HG03342 (cell line): ENCODE data around the gene MSL3.

Source experiments
- ATAC-seq: cut with Tn5 transposase; IDR thresholded peaks from one replicate; pipeline ENCODE4 v1.9.1; 2021; ENCODE audit warnings: mild to moderate bottlenecking, moderate library complexity; ENCODE audit not compliant: unreplicated experiment

MSL3 gene

DNA sequence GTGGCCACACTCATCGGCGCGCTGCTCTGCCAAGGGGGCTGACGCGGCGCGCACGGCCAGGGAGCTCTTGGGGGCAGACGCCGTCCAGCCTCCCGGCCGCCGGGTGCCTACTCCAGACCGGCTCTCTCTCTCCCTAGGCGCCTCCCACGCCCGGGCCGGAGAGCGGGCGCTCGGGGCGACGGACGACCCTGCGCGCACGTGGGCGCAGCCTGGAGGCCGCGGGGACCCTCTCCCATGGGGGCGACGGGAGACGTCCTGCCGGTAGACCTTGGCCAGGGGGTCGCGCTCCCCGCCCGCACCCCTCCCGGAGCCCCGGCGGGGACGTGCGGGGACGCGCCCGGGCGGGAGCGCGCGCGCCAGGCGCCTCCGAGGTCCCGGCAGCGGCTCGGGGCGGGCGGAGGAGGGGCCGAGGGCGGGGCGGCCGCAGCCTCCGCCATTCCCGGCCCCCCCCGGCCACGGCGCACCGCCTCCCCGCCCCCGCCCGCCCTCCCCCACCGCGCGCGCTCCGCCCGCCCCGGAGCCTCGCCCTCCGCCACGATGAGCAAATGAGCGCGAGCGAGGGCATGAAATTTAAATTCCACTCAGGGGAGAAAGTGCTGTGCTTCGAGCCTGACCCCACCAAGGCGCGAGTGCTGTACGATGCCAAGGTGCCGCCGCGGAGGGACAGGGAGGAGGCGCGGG lies at the start of gene MSL3:
Gene MSL3, plus strand, starts transcription at position 519 of the 681 bp plus-strand sequence. Its CDS starts 27 bp downstream, at position 546.
- ATAC-seq: peak; percentile 25

DNA sequence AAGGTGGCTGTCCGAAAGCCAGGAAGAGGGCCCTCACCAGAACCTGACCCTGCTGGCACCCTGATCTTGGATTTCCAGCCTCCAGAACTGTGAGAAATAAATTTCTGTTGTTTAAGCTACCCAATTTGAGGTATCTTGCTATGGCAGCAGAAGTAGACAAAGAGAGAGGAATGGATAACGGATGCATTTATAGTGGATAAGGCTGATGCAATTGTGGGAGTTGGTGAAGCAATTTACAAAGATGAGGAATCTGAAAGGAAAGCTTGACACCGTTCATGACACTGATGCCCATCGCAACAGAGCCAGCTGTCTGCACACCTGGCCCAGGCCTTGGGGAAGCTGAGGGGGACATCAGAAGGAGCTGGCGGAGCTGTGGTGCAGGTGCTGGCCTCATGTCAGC lies 35.7 kb upstream of the MSL3 start:
- no peak for ATAC-seq

DNA sequence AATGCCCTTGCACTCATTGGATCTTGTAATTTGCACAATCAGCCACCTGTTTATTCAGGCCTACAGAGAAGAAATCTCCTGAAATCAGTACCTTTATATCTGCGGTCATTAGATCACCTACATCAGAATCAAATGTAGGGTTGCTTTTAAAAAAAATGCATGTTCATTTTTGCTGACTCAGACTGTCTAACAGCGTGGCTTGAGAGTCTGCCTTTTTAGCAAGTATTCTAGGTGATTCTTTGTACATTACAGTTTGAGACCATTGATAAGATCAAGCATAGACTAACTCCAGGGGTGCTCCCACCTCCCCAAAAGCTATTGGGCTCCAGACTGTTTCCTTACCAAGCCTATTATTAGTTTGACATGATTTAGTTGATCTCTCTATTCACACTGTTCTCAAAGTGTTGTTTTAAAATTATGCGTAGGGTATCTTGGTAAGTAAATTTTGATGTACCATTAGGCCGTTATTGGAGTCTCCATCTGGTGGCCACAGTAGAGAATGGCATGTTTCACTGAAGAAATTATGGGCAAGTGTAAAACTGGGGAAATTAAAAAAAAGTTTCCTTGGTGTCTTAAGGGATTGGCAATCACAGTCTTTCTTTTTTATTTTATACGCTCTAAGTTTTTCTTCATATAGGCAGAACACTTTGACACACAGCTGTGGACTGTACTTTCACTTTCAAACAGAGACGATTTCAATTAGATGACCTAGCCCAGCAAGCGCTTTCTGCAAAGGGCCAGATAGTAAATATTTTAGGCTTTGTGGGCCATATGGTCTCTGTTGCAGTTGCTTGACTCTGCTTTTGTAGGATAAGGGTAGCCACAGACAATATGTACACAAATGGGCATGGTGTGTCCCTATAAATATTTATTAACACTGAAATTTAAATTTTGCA lies 33.7 kb upstream of the MSL3 start:
- peak; percentile 75 for ATAC-seq

DNA sequence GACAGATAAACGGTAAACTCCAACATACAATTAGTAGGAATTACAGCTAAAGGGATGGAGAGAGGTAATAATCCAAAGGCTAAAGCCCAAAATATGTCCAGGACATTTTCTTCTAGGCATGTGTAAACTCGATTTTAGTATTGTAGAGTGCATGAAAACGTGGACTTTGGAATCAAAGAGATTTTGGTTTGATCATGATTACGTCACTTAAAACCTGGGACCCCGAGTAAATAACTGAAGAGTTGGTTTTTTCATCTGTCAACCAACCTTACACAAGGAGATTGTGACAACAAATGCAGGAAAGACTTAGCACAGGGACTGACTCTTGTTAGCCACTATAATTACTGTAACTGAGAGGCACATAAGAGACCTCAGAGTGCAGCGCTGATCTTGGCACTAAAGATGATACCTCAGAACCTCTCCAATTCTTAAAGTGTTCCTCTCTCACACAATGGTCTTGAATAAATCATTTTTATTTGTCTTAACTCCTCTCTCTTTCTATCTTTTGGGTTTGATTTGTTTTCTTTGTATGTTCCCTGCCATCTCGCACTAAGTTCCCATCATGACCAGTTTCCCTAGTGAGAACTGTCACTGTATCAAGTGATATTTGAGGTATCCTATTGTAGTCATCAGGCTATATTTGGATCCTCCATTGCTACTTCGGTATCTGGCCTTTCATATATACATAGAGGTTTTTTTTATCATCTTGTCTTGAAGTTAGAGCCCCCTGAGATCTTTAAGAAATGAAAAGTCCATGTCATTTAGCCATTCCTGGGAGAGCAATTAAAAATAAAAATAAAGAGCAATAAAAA lies 32.2 kb upstream of the MSL3 start:
- no peak for ATAC-seq

- no peak for ATAC-seq
These were observed 29.5 kb upstream of the MSL3 start for GRCh38 chrX:11728556-11728955.

DNA sequence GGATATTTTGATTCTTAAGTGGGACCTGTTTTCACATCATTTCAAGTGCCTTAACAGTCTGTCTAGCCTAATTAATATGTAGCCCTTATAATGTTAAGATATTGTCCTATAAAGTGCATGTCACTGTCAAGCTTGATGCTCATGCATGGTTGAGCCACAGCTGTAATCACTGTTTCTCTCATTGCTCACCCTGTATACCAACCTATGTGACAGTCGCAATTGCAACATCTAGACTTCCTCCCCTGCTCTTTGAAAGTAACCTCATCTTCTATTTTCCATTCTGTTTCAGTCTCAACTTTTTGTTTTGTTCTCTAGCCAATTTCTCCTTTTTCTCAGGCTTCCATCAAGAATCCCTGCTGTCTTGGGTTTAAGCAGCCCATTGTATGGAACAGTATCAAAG lies 24.4 kb upstream of the MSL3 start:
- peak; percentile 46 for ATAC-seq

- ATAC-seq: no peak
These were observed 18.3 kb upstream of the MSL3 start for GRCh38 chrX:11739776-11740175.

GRCh38 chrX:11740794-11741193 lies 17.2 kb upstream of the MSL3 start:
- ATAC-seq: no peak

GRCh38 chrX:11741574-11741973 lies 16.5 kb upstream of the MSL3 start:
- no peak for ATAC-seq

GRCh38 chrX:11745881-11746280 lies 12.2 kb upstream of the MSL3 start:
- ATAC-seq: no peak

- no peak for ATAC-seq
These were observed 8.0 kb upstream of the MSL3 start for GRCh38 chrX:11750046-11750445.

- ATAC-seq: no peak
These were observed 7.3 kb upstream of the MSL3 start for GRCh38 chrX:11750694-11751093.

GRCh38 chrX:11751261-11751660 lies 6.8 kb upstream of the MSL3 start:
- ATAC-seq: no peak

DNA sequence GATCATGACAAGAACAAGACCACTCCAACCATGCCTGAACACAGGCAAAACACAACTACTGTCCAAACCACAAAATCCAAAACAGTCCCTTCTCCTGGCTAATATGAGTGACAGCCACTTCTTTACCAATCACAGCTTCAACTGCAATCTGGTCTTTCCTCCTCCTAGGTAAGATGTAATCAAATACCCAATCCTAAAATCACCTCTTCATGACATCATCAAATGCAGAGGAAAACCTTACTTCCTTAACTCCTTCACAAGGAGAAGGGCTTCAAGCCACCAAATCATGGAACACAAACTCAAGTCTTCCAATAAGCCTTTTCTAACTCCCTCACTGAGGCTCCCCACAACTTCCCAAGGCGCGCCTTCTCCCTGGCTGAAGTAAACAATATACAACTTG lies 4.4 kb upstream of the MSL3 start:
- ATAC-seq: no peak

DNA sequence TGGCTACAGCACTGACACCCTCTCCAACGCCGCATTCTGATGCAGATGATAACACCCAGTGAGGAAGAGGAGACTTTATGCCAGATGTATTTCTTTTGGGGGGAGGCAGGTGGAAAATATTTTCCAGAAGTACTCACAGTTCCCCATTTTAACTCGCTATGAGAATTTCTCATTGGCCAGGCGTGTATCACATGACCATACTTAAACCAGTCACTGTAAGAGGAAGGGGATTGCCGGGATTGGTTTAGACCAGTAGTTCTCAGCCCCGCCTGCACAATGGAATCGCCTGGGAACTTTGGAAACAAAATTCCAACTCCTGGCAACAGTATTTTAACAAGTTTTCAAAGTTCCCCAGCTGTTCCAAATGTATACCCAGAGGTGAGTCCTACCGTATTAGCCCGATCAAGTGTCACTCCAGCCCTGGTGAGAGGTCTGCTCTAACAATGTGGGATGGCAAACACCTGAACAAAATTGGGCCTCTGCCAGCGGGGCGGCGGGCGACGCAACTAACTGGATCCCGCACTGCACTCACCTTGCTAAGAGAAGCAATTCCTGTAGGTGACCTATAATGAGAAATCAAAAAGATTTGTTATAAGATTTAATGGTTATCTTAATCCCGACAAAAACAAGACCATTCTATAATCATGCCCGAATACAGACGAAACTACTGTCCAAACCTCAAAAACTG lies 2.9 kb upstream of the MSL3 start:
- no peak for ATAC-seq

GRCh38 chrX:11755724-11756123 lies 2.3 kb upstream of the MSL3 start:
- no peak for ATAC-seq

GRCh38 chrX:11756354-11757318 lies 1.4 kb upstream of the MSL3 start:
- ATAC-seq: no peak

DNA sequence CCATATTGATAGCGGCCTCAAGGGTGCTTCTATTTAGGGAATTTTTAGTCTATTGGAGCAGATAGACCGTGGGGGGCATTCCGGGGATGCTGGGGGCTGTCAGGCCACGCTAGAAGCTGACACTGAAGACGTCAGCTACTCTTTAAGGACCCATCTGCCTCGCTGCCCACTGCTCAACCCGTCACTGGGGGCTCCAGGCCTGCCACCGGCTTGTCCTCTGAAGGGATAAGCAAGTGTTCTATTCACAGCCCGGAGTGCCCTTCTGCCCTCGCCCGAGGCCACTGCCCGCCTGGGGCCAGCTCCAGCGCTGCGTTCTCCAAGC lies 679 bp upstream of the MSL3 start:
- ATAC-seq: no peak

DNA sequence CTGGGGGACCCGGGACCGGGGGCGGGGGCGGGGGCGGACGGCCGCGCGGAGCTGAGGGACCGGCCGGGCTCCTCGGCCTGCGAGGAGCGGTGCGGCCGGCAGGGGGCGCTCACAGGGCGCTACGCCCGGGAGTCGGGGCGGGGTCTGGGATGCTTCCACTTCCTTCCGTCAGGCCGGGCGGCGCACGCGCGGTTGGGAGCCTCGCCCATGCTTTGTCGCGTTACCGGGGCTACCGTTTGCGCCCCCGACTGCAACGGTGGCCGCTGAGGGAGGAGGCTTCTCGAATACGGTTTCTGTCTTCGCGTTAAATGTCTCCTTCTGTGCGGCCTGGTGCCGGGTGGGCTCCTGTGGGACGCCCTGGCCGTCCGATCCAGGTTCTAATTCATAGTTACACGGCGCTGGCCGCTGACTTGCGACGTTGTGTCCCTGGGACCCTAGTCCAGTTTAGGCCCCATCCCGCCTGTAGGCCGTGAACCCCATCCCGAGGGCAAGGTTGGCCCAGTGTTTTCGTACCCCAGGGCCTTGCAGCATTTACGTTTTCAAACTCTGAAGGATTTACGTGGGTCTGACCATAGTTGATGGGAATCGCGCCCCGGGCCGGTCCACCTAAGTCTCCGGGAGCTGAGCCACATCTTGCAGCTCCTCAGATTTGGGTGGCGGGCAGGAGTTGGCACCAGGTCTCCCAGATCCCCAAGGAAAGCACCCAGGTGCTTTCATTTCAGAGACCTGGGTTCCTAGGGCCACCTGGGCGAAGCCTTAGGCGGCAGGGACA lies 549 bp downstream of the MSL3 start:
- peak; percentile 39 for ATAC-seq
